SK-N-SH (cell line): ENCODE results near the gene FOXK2. TPM values are rescaled to one million over a fixed set of nuclear protein-coding genes. Genes with fewer than 3 reads are reported as not detected.

Experiments used
- CTCF ChIA-PET: fragments of 300-600, 350-600 bp; formaldehyde crosslinking; extraction: SDS; loops from one replicate; lab custom pipeline; 2021; lab: Yijun Ruan, JAX
- POLR2A ChIA-PET: fragments of 350-600 bp; sonication (Branson Sonifier 250); formaldehyde crosslinking; extraction: SDS; loops from one replicate; lab custom pipeline; 2020; ENCODE audit warnings: antibody characterized with exemption, inconsistent platforms; lab: Yijun Ruan, JAX
- DNase-seq: peaks from one replicate; pipeline ENCODE4 v3.0.0; 2012
- H2AFZ ChIP-seq: fragments of 200-600 bp; sonication (generic); 2 replicates; pipeline ENCODE4 v1.8.1; 2016; ENCODE audit warnings: antibody characterized with exemption, mild to moderate bottlenecking, low read depth
- H3F3A ChIP-seq: fragments of 200-600 bp; sonication (generic); replicated peaks from 2 replicates; pipeline ENCODE3; 2016; ENCODE audit warnings: antibody characterized with exemption, mild to moderate bottlenecking; ENCODE audit not compliant: insufficient read depth
- H3K27ac ChIP-seq, 2 experiments: fragments of 200-500 bp in 1 of 2; fragments of 200-600 bp in 1 of 2; sonication (Bioruptor generic) in 1 of 2; sonication (generic), shearing (Covaris generic) in 1 of 2; 2 replicates each; pipeline versions ENCODE4 v1.5.1 to v1.6.1; 2014 to 2016; ENCODE audit warnings: low read depth in 2 of 2, inconsistent platforms in 1 of 2, low read length in 1 of 2, mild to moderate bottlenecking in 1 of 2, mixed read lengths in 1 of 2
- H3K27me3 ChIP-seq: fragments of 200-600 bp; sonication (generic), shearing (Covaris generic); 2 replicates; pipeline ENCODE4 v1.6.1; 2016; ENCODE audit warnings: mixed run types; ENCODE audit not compliant: insufficient read depth
- H3K36me3 ChIP-seq, 2 experiments: fragments of 200-500 bp in 1 of 2; fragments of 200-600 bp in 1 of 2; sonication (Bioruptor generic) in 1 of 2; sonication (generic) in 1 of 2; replicated peaks in 1 of 2; 2 replicates each; pipeline versions ENCODE3 to v1.5.1; 2014 to 2016; ENCODE audit warnings: low read length in 1 of 2, mild to moderate bottlenecking in 1 of 2; ENCODE audit not compliant: insufficient read depth in 2 of 2, control insufficient read depth in 1 of 2
- H3K4me1 ChIP-seq, 2 experiments: fragments of 200-500 bp in 1 of 2; fragments of 200-600 bp in 1 of 2; sonication (Bioruptor generic) in 1 of 2; sonication (generic), shearing (Covaris generic) in 1 of 2; 2 replicates each; pipeline versions ENCODE4 v1.5.1 to v1.6.1; 2014 to 2016; ENCODE audit warnings: low read depth in 1 of 2, low read length in 1 of 2, mixed run types in 1 of 2; ENCODE audit not compliant: insufficient read depth in 2 of 2, control insufficient read depth in 1 of 2
- H3K4me2 ChIP-seq: fragments of 200-600 bp; sonication (generic), shearing (Covaris generic); 2 replicates; pipeline ENCODE4 v1.6.1; 2017; ENCODE audit warnings: mixed run types
- H3K4me3 ChIP-seq, 2 experiments: fragments of 200-500 bp in 1 of 2; fragments of 200-600 bp in 1 of 2; sonication (Bioruptor generic) in 1 of 2; sonication (generic), shearing (Covaris generic) in 1 of 2; 2 replicates each; pipeline versions ENCODE4 v1.5.1 to v1.8.1; 2014 to 2016; ENCODE audit warnings: low read depth in 2 of 2, inconsistent platforms in 1 of 2, low read length in 1 of 2, mild to moderate bottlenecking in 1 of 2, mixed read lengths in 1 of 2, moderate library complexity in 1 of 2
- H3K79me2 ChIP-seq: fragments of 200-600 bp; sonication (generic); 2 replicates; pipeline ENCODE4 v1.8.1; 2017; ENCODE audit warnings: mild to moderate bottlenecking; ENCODE audit not compliant: insufficient read depth
- H3K9ac ChIP-seq: fragments of 200-600 bp; sonication (generic); 2 replicates; pipeline ENCODE4 v1.6.1; 2017; ENCODE audit warnings: mixed run types
- H3K9me2 ChIP-seq: fragments of 200-600 bp; sonication (generic); 2 replicates; pipeline ENCODE4 v1.6.1; 2017; ENCODE audit warnings: mixed run types
- H3K9me3 ChIP-seq: fragments of 200-600 bp; sonication (generic); 2 replicates; pipeline ENCODE4 v1.6.1; 2017; ENCODE audit warnings: mixed run types, mild to moderate bottlenecking, moderate library complexity
- H4K20me1 ChIP-seq: fragments of 200-600 bp; sonication (generic); 2 replicates; pipeline ENCODE4 v1.6.1; 2017; ENCODE audit warnings: mild to moderate bottlenecking, mixed run types; ENCODE audit not compliant: insufficient read depth
- CTCF ChIP-seq: fragments of 200-600 bp; sonication (generic); IDR thresholded peaks from 2 replicates; pipeline ENCODE4 v1.6.1; 2017; ENCODE audit warnings: antibody characterized with exemption, mild to moderate bottlenecking, moderate library complexity
- ELF1 ChIP-seq: IDR thresholded peaks from 2 replicates; pipeline ENCODE4 v1.4.0; 2012
- GABPA ChIP-seq: IDR thresholded peaks from 2 replicates; pipeline ENCODE4 v1.4.0; 2012; ENCODE audit warnings: low read depth, mild to moderate bottlenecking
- MEF2A ChIP-seq: IDR thresholded peaks from 2 replicates; pipeline ENCODE4 v1.4.0; 2012; ENCODE audit warnings: low read depth, borderline replicate concordance
- PBX3 ChIP-seq: IDR thresholded peaks from 2 replicates; pipeline ENCODE4; 2012
- RFX5 ChIP-seq: IDR thresholded peaks from 2 replicates; pipeline ENCODE4 v1.6.1; 2012; ENCODE audit warnings: mild to moderate bottlenecking, improper control_type of control experiment, low read length
- RXRA ChIP-seq: IDR thresholded peaks from 2 replicates; pipeline ENCODE4 v1.4.0; 2012; ENCODE audit warnings: low read depth, mild to moderate bottlenecking, borderline replicate concordance
- TCF12 ChIP-seq: IDR thresholded peaks from 2 replicates; pipeline ENCODE4 v1.4.0; 2012
- TEAD4 ChIP-seq: IDR thresholded peaks from 2 replicates; pipeline ENCODE4 v1.4.0; 2012; ENCODE audit warnings: mild to moderate bottlenecking, borderline replicate concordance; ENCODE audit not compliant: insufficient read depth
- ZBTB33 ChIP-seq: IDR thresholded peaks from 2 replicates; pipeline ENCODE4 v1.4.0; 2012; ENCODE audit warnings: low read depth, borderline replicate concordance
- WGBS: methylation state at CpG from one replicate; pipeline ENCODE4 v1.1.6; 2017; ENCODE audit warnings: low lambda C conversion rate; 5-methylcytosine and 5-hydroxymethylcytosine counted together
- polyA plus RNA-seq, 3 experiments: library from polyadenylated mRNA; depleted of rRNA; stranded (reverse); fragments of >200 nt; gene quantifications; 2 replicates each; pipeline ENCODE4 v1.2.3, GENCODE V29; 2012

FOXK2 gene
- polyA plus RNA-seq, 1 of the 3 experiments (the other 2 are of a cell fraction), result 36.4 TPM

GRCh38 chr17:82645516-82645915 is 126.0 kb downstream of the FOXK2 start:
- Histone ChIP-seq H3K4me3 (no peak overlapping the region), H3K79me2 (peaks cover 77% of the 10 kb centered on the region), H3K4me2 (peak overlapping the region; percentile 95), H3K4me1 (peaks cover 10 to 12% of the 10 kb centered on the region in 2 experiments; a peak in 3 of 4 replicates), H3F3A (peaks cover 14% of the 10 kb centered on the region), H3K9ac (no peak overlapping the region), H3K36me3 (peaks cover 32 to 36% of the 10 kb centered on the region in 2 experiments), H3K9me2 (no peaks in the 10 kb centered on the region), H4K20me1 (peaks cover 72% of the 10 kb centered on the region), H2AFZ (no peak overlapping the region), H3K27me3 (no peaks in the 10 kb centered on the region), H3K9me3 (no peaks in the 10 kb centered on the region), H3K27ac (no peak overlapping the region)
- ChIA-PET CTCF (no interaction called here), POLR2A (no interaction called here)
- no peak for DNase-seq
- 93% methylated on average over 4 of the region's 4 CpGs for WGBS
- TF ChIP-seq RXRA (no peak), GABPA (no peak), PBX3 (peak; percentile 23; the same call in 1 of the 2 replicates), MEF2A (no peak), TEAD4 (no peak), TCF12 (no peak), ZBTB33 (no peak), ELF1 (no peak)

- TF ChIP-seq PBX3 (0 out of 2 replicates have a peak, but pooled peaks have one; percentile 6), CTCF (peak; percentile 39), RFX5 (no peak)
- Histone ChIP-seq H3K79me2 (peaks cover 55% of the 10 kb centered on the region), H2AFZ (no peak overlapping the region), H3K9me3 (no peaks in the 10 kb centered on the region), H3K4me2 (peak overlapping the region; percentile 95), H4K20me1 (peaks cover 50% of the 10 kb centered on the region), H3K27me3 (no peaks in the 10 kb centered on the region), H3K27ac (peak overlapping the region; percentile 90 to 96), H3K9me2 (no peaks in the 10 kb centered on the region), H3K4me3 (peak overlapping the region; percentile 83 to 97), H3F3A (peaks cover 14% of the 10 kb centered on the region), H3K9ac (peak overlapping the region; percentile 97), H3K36me3 (peaks cover 16 to 21% of the 10 kb centered on the region in 2 experiments), H3K4me1 (peaks cover 10 to 12% of the 10 kb centered on the region in 2 experiments; a peak in 3 of 4 replicates)
- CTCF ChIA-PET, result interaction anchor here (0.6 to 1.1 kb wide), 3 partner anchors 38 to 512 kb away, joined by 3 to 4 read pairs (median 3); no protein-coding TSS in a partner anchor
- DNase-seq, result peak; percentile 89
- WGBS, result 2% methylated on average over 34 of the region's 54 CpGs
- POLR2A ChIA-PET, result no interaction called here
These were observed 128.1 kb downstream of the FOXK2 start for GRCh38 chr17:82647593-82648164.
